Gastrocnemius medialis (tissue), 4 donors: ENCODE results near the gene RXRA.

Experiments
- CTCF ChIP-seq, 5 experiments: fragments of 450-650 bp in 3 of 5; fragments of 200-600 bp in 2 of 5; sonication (generic) in 2 of 5; IDR thresholded peaks in 4 of 5; conservative IDR thresholded peaks in 1 of 5; 1 replicate in 4 of 5; 2 replicates in 1 of 5; pipeline ENCODE4 v1.5.1; 2016 to 2019; ENCODE audit warnings: antibody characterized with exemption in 5 of 5, mild to moderate bottlenecking in 3 of 5, moderate library complexity in 3 of 5
- POLR2A ChIP-seq, 2 donors: fragments of 450-650 bp; IDR thresholded peaks; one replicate each; pipeline ENCODE4 v1.6.1; 2017; ENCODE audit warnings: antibody characterized with exemption in 2 of 2, mild to moderate bottlenecking in 2 of 2, moderate library complexity in 2 of 2

- TF ChIP-seq CTCF (IDR thresholded peaks at IDR 0.05 in 4 of 5, conservative IDR thresholded peaks at IDR 0.05 in 1 of 5) = no peak
- TF ChIP-seq POLR2A (IDR thresholded peaks at IDR 0.05) = no peak
Measured at GRCh38 chr9:134298000-134298399, 28.3 kb upstream of the RXRA start.
